Sigmoid colon (tissue), 7 donors: Measurements from ENCODE around the gene ARMC2. TPM values are rescaled to one million over a fixed set of nuclear protein-coding genes. Genes with fewer than 3 reads are reported as not detected.

Experiments
- DNase-seq: peaks from one replicate; pipeline ENCODE4 v3.0.0-alpha.2; 2019
- H3K27ac ChIP-seq, 4 donors: fragments of 200-600 bp; sonication (generic); one replicate each; pipeline ENCODE4 v1.5.1; 2016 to 2019; ENCODE audit warnings: mild to moderate bottlenecking in 1 of 4
- H3K27me3 ChIP-seq, 3 donors: fragments of 200-600 bp; sonication (generic); one replicate each; pipeline ENCODE4 v1.5.1; 2019; ENCODE audit warnings: mild to moderate bottlenecking in 1 of 3
- H3K36me3 ChIP-seq, 4 donors: fragments of 200-600 bp; sonication (generic); one replicate each; pipeline ENCODE4 v1.5.1; 2016 to 2019
- H3K4me1 ChIP-seq, 4 donors: fragments of 200-600 bp; sonication (generic); one replicate each; pipeline ENCODE4 v1.5.1; 2017 to 2019
- H3K4me3 ChIP-seq, 4 donors: fragments of 200-600 bp; sonication (generic); one replicate each; pipeline ENCODE4 v1.5.1; 2017 to 2019; ENCODE audit warnings: mild to moderate bottlenecking in 2 of 4, moderate library complexity in 1 of 4
- H3K9me3 ChIP-seq, 4 donors: fragments of 200-600 bp in 3 of 4; sonication (generic) in 3 of 4; one replicate each; pipeline versions ENCODE4 v1.5.1 to v1.6.1; 2013 to 2019
- EP300 ChIP-seq, 4 donors: sonication (generic); formaldehyde crosslinking; IDR thresholded peaks; one replicate each; pipeline ENCODE4 v1.6.1; 2017; ENCODE audit warnings: antibody characterized with exemption in 4 of 4
- POLR2A ChIP-seq, 2 donors: fragments of 450-650 bp; IDR thresholded peaks; one replicate each; pipeline ENCODE4 v1.6.1; 2016; ENCODE audit warnings: antibody characterized with exemption in 2 of 2, mild to moderate bottlenecking in 2 of 2, moderate library complexity in 2 of 2
- POLR2AphosphoS5 ChIP-seq, 4 donors: sonication (generic); formaldehyde crosslinking; IDR thresholded peaks; one replicate each; pipeline ENCODE4 v1.6.1; 2017; ENCODE audit warnings: antibody characterized with exemption in 4 of 4
- WGBS, 2 donors: extraction: QIAGEN DNeasy Blood & Tissue Kit; methylation state at CpG; one replicate each; pipeline ENCODE4 v1.1.7; 2013; 5-methylcytosine and 5-hydroxymethylcytosine counted together
- intact Hi-C: fragments of 100-400 bp; cut with DNase I; formaldehyde crosslinking; loops from one replicate; pipeline ENCODE4 v1.15.1; 2023
- polyA plus RNA-seq, 3 donors: library from polyadenylated mRNA; stranded (reverse); fragments of 200-250 nt; gene quantifications; one replicate each; pipeline ENCODE4 v1.2.3, GENCODE V29; 2013
- total RNA-seq, 4 donors: library from RNA; depleted of rRNA; stranded (reverse); fragments of >200 nt; gene quantifications; one replicate each; pipeline ENCODE4 v1.1.0, GENCODE V29; 2016
- TF ChIP-seq, protein P1 (sequence below), 4 experiments: fragments of 450-650 bp in 3 of 4; fragments of 200-600 bp in 1 of 4; IDR thresholded peaks; one replicate each; pipeline ENCODE4 v1.5.1; 2016 to 2019; ENCODE audit warnings: antibody characterized with exemption in 4 of 4, mild to moderate bottlenecking in 3 of 4, moderate library complexity in 2 of 4
- donor health status: healthy with polysubstance abuse.
- donor health status: Bipolar disorder and iron deficiency.
- donor health status: healthy.

The ARMC2 gene
- total and polyA plus RNA-seq, 7 donors, result under 0.01 to 8.6 (median 2.5) TPM

GRCh38 chr6:108989700-108990099 is 141.5 kb downstream of the ARMC2 start:
- Histone ChIP-seq H3K27me3 (no peaks in the 10 kb centered on the region), H3K4me3 (no peak overlapping the region), H3K27ac (no peak overlapping the region), H3K4me1 (peaks cover 0 to 11% (median 9%) of the 10 kb centered on the region in 4 donors), H3K36me3 (peaks cover 22 to 96% (median 58%) of the 10 kb centered on the region in 4 donors), H3K9me3 (no peaks in the 10 kb centered on the region)
- intact Hi-C loops, result no loop called here
- no peak for DNase-seq
- TF ChIP-seq POLR2AphosphoS5 (IDR thresholded peaks at IDR 0.05) (peak in 1 of 4 donors; percentile 9), EP300 (IDR thresholded peaks at IDR 0.05) (no peak)
- 45 to 82% methylated on average over 3 of the region's 3 CpGs for WGBS, 2 donors

DNA sequence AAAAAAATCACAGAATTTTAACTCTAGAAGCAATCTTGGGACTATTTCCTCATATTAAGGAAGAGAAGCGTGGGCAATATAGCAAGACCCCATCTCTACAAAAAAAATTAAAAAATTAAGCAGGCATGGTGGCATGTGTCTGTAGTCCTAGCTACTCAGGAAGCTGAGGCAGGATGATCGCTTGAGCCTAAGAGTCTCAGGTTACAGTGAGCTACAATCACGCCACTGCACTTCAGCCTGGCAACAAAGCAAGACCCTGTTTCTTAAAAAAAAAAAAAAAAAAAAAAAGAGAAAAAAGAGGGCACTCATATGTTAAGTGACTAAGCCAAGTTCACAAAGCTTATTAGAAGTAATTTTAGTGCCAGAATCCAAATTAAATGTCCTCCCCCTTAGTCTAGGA is 145.7 kb downstream of the ARMC2 start:
- no peak for TF ChIP-seq EP300 (IDR thresholded peaks at IDR 0.05)
- no peak for TF ChIP-seq POLR2A (IDR thresholded peaks at IDR 0.05)
- TF ChIP-seq, protein P1, sequence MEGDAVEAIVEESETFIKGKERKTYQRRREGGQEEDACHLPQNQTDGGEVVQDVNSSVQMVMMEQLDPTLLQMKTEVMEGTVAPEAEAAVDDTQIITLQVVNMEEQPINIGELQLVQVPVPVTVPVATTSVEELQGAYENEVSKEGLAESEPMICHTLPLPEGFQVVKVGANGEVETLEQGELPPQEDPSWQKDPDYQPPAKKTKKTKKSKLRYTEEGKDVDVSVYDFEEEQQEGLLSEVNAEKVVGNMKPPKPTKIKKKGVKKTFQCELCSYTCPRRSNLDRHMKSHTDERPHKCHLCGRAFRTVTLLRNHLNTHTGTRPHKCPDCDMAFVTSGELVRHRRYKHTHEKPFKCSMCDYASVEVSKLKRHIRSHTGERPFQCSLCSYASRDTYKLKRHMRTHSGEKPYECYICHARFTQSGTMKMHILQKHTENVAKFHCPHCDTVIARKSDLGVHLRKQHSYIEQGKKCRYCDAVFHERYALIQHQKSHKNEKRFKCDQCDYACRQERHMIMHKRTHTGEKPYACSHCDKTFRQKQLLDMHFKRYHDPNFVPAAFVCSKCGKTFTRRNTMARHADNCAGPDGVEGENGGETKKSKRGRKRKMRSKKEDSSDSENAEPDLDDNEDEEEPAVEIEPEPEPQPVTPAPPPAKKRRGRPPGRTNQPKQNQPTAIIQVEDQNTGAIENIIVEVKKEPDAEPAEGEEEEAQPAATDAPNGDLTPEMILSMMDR (IDR thresholded peaks at IDR 0.05), result no peak
- no peak for TF ChIP-seq POLR2AphosphoS5 (IDR thresholded peaks at IDR 0.05)
- H3K36me3 ChIP-seq, result peaks cover 25 to 99% (median 48%) of the 10 kb centered on the region in 4 donors
- no peak overlapping the region for H3K4me3 ChIP-seq
- H3K4me1 ChIP-seq, result peaks cover 0 to 6% (median 3%) of the 10 kb centered on the region in 4 donors
- no peaks in the 10 kb centered on the region for H3K27me3 ChIP-seq
- no peak for DNase-seq
- no peak overlapping the region for H3K27ac ChIP-seq
- 95 to 99% methylated on average over 3 of the region's 3 CpGs for WGBS, 2 donors
- no peaks in the 10 kb centered on the region for H3K9me3 ChIP-seq
- intact Hi-C loops, result no loop called here

DNA sequence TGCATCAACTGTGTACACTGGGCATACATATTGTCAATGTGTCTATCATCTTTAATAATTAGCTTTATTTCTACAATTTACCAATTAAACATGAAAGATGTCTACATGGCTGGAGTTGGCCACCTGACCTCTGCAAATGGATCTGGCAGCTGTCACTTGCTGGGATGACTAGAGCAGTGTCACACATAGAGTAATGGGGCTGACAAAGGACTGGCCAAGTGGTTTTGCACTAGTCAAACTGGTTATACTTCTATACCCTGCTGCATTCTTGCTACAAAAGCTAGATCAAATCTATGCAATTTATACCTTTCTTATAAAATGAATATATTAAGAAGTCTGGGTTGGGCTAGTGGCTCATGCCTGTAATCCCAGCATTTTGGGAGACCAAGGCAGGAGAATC is 147.1 kb downstream of the ARMC2 start:
- H3K27ac ChIP-seq, result no peak overlapping the region
- H3K4me1 ChIP-seq, result peaks cover 0 to 17% (median 0%) of the 10 kb centered on the region in 4 donors
- DNase-seq, result no peak
- H3K4me3 ChIP-seq, result no peak overlapping the region
- intact Hi-C loops, result no loop called here
- peaks cover 25 to 99% (median 41%) of the 10 kb centered on the region in 4 donors for H3K36me3 ChIP-seq
- H3K9me3 ChIP-seq, result no peaks in the 10 kb centered on the region
- TF ChIP-seq POLR2A (IDR thresholded peaks at IDR 0.05) (no peak), EP300 (IDR thresholded peaks at IDR 0.05) (no peak), POLR2AphosphoS5 (IDR thresholded peaks at IDR 0.05) (no peak)
- TF ChIP-seq, protein P1 (IDR thresholded peaks at IDR 0.05), result no peak
- no peaks in the 10 kb centered on the region for H3K27me3 ChIP-seq

- no peak for TF ChIP-seq EP300 (IDR thresholded peaks at IDR 0.05)
- no peak overlapping the region for H3K4me3 ChIP-seq
- 93 to 97% methylated on average over 1 of the region's 1 CpG for WGBS, 2 donors
- no peaks in the 10 kb centered on the region for H3K27me3 ChIP-seq
- no peak overlapping the region for H3K27ac ChIP-seq
- DNase-seq, result no peak
- peaks cover 25 to 99% (median 34%) of the 10 kb centered on the region in 4 donors for H3K36me3 ChIP-seq
- H3K9me3 ChIP-seq, result no peaks in the 10 kb centered on the region
- H3K4me1 ChIP-seq, result peaks cover 0 to 27% (median 6%) of the 10 kb centered on the region in 4 donors
- intact Hi-C loops, result no loop called here
These were observed 148.0 kb downstream of the ARMC2 start for GRCh38 chr6:108996208-108996607.

GRCh38 chr6:108998485-108998884 is 150.3 kb downstream of the ARMC2 start:
- Histone ChIP-seq H3K9me3 (no peaks in the 10 kb centered on the region), H3K27ac (no peak overlapping the region), H3K36me3 (peaks cover 13 to 77% (median 20%) of the 10 kb centered on the region in 4 donors), H3K4me1 (peaks cover 0 to 48% (median 27%) of the 10 kb centered on the region in 4 donors), H3K4me3 (no peak overlapping the region), H3K27me3 (no peaks in the 10 kb centered on the region)
- intact Hi-C loops, result no loop called here
- 93 to 94% methylated on average over 3 of the region's 3 CpGs for WGBS, 2 donors
- TF ChIP-seq POLR2AphosphoS5 (IDR thresholded peaks at IDR 0.05) (no peak), POLR2A (IDR thresholded peaks at IDR 0.05) (no peak), EP300 (IDR thresholded peaks at IDR 0.05) (no peak)
- TF ChIP-seq, protein P1 (IDR thresholded peaks at IDR 0.05), result no peak
- no peak for DNase-seq

DNA sequence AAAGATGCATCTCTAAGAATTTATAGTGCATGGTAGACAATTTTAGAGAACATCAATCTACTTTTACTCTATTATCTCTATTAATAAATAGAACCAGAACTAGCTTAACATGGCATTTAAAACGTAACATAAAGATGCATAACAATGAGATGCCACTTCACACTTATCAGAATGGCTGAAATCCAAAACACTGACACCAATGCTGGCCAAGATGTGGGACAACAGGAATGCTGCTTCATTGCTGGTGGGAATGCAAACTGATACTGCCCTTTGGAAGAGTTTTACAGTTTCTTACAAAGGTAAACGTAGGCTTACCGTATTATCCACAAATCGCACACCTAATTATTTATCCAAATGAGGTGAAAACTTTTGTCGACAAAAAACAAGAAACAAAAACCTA is 151.2 kb downstream of the ARMC2 start:
- TF ChIP-seq, protein P1 (IDR thresholded peaks at IDR 0.05), result no peak
- TF ChIP-seq POLR2A (IDR thresholded peaks at IDR 0.05) (no peak), POLR2AphosphoS5 (IDR thresholded peaks at IDR 0.05) (no peak), EP300 (IDR thresholded peaks at IDR 0.05) (no peak)
- 71 to 91% methylated on average over 5 of the region's 5 CpGs for WGBS, 2 donors
- Histone ChIP-seq H3K4me3 (no peak overlapping the region), H3K36me3 (peaks cover 7 to 68% (median 16%) of the 10 kb centered on the region in 4 donors), H3K9me3 (no peaks in the 10 kb centered on the region), H3K4me1 (peaks cover 0 to 58% (median 37%) of the 10 kb centered on the region in 4 donors), H3K27ac (no peak overlapping the region), H3K27me3 (no peaks in the 10 kb centered on the region)
- intact Hi-C loops, result no loop called here
- DNase-seq, result no peak
